Activated naive CD4-positive, alpha-beta T cell treated with anti-CD3 and anti-CD28 coated beads, Interleukin-2, amount 10 ng/mL, durations not matched to agents 7 days and 5 days (primary cell): ENCODE measurements around the gene ATG2B.

Experiments
- CTCF ChIA-PET: fragments of 350-600 bp; sonication (Branson Sonifier 250); formaldehyde crosslinking; loops from one replicate; lab custom pipeline; 2021; ENCODE audit warnings: antibody characterized with exemption; lab: Charles Lee
- DNase-seq: peaks from one replicate; pipeline ENCODE4 v3.0.0-alpha.2; 2020
- H3K27ac Mint-ChIP-seq: one replicate; pipeline ENCODE4 v1.8.0; 2021; ENCODE audit warnings: mild to moderate bottlenecking, moderate library complexity, mixed read lengths
- H3K27me3 Mint-ChIP-seq: one replicate; pipeline ENCODE4 v1.8.0; 2021; ENCODE audit warnings: mild to moderate bottlenecking, mixed read lengths
- H3K36me3 Mint-ChIP-seq: one replicate; pipeline ENCODE4 v1.8.0; 2021; ENCODE audit warnings: mixed read lengths
- H3K4me1 Mint-ChIP-seq: one replicate; pipeline ENCODE4 v1.8.0; 2021; ENCODE audit warnings: mixed read lengths
- H3K4me3 Mint-ChIP-seq: one replicate; pipeline ENCODE4 v1.8.0; 2021; ENCODE audit warnings: mild to moderate bottlenecking, moderate library complexity, mixed read lengths
- H3K9me3 Mint-ChIP-seq: one replicate; pipeline ENCODE4 v1.8.0; 2021; ENCODE audit warnings: mixed read lengths

Gene ATG2B

DNA sequence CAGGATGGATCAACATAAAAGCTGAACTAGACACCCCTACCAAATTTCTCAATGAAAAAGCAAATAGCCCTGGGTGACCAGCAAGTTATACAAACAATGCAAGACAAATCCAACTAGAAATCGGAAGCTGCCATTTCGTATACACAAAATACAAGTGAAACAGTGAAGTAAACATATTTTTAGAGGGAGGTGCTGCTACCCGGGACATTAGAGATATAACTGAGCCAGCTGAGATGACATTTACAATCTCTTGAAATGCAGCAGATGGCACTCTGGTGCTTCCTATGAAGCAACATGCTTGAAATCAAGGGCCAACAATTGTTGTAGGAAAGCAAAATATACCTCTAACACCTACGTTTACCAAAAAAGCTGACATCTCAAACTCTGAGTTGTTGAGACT is 81.7 kb downstream of the ATG2B start:
- CTCF ChIA-PET = interaction anchor here (1.0 kb wide), 1 partner anchor 9 kb away, joined by 3 read pairs; no protein-coding TSS in a partner anchor
- Mint-ChIP-seq H3K36me3 (peaks cover 7% of the 10 kb centered on the region), H3K4me1 (no peaks in the 10 kb centered on the region), H3K27ac (no peak overlapping the region), H3K27me3 (peaks cover 12% of the 10 kb centered on the region), H3K4me3 (no peak overlapping the region), H3K9me3 (peaks cover 12% of the 10 kb centered on the region)
- DNase-seq = no peak

GRCh38 chr14:96280104-96280503 is 83.0 kb downstream of the ATG2B start:
- H3K27ac Mint-ChIP-seq = no peak overlapping the region
- DNase-seq = no peak
- peaks cover 2% of the 10 kb centered on the region for H3K36me3 Mint-ChIP-seq
- CTCF ChIA-PET = no interaction called here
- no peaks in the 10 kb centered on the region for H3K4me1 Mint-ChIP-seq
- peaks cover 12% of the 10 kb centered on the region for H3K27me3 Mint-ChIP-seq
- H3K9me3 Mint-ChIP-seq = peaks cover 12% of the 10 kb centered on the region
- no peak overlapping the region for H3K4me3 Mint-ChIP-seq

GRCh38 chr14:96279564-96279963 is 83.6 kb downstream of the ATG2B start:
- peaks cover 12% of the 10 kb centered on the region for H3K9me3 Mint-ChIP-seq

DNA sequence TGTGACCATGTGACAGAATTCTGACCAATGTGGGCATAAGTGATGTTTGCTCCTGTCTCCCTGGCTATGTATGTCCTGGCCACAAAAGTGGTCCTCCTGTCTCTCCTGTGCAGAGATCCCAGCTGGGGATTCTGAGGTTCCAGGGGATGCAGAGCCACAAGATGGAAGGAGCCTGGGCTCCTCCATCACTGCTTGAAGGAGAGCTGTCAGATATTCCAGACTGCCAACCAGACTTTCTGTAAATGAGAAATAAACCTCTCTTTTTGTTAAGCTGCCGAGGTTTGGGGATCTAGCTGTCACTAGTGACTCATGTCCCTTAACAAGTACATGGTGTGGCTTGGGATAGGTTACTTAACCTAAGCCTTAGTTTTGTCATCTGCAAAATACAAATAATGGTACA is 85.3 kb downstream of the ATG2B start:
- DNase-seq = no peak
- CTCF ChIA-PET = no interaction called here
- peaks cover 21% of the 10 kb centered on the region for H3K27me3 Mint-ChIP-seq
- no peak overlapping the region for H3K4me3 Mint-ChIP-seq
- peaks cover 13% of the 10 kb centered on the region for H3K9me3 Mint-ChIP-seq
- H3K4me1 Mint-ChIP-seq = no peaks in the 10 kb centered on the region
- no peak overlapping the region for H3K27ac Mint-ChIP-seq
- H3K36me3 Mint-ChIP-seq = peaks cover 2% of the 10 kb centered on the region

More at GRCh38 chr14:96279564-96279963, 83.6 kb downstream of the ATG2B start:
- CTCF ChIA-PET = no interaction called here
- Mint-ChIP-seq H3K27me3 (peaks cover 17% of the 10 kb centered on the region), H3K4me3 (no peak overlapping the region), H3K36me3 (peaks cover 2% of the 10 kb centered on the region), H3K4me1 (no peaks in the 10 kb centered on the region), H3K27ac (no peak overlapping the region)
- no peak for DNase-seq

DNA sequence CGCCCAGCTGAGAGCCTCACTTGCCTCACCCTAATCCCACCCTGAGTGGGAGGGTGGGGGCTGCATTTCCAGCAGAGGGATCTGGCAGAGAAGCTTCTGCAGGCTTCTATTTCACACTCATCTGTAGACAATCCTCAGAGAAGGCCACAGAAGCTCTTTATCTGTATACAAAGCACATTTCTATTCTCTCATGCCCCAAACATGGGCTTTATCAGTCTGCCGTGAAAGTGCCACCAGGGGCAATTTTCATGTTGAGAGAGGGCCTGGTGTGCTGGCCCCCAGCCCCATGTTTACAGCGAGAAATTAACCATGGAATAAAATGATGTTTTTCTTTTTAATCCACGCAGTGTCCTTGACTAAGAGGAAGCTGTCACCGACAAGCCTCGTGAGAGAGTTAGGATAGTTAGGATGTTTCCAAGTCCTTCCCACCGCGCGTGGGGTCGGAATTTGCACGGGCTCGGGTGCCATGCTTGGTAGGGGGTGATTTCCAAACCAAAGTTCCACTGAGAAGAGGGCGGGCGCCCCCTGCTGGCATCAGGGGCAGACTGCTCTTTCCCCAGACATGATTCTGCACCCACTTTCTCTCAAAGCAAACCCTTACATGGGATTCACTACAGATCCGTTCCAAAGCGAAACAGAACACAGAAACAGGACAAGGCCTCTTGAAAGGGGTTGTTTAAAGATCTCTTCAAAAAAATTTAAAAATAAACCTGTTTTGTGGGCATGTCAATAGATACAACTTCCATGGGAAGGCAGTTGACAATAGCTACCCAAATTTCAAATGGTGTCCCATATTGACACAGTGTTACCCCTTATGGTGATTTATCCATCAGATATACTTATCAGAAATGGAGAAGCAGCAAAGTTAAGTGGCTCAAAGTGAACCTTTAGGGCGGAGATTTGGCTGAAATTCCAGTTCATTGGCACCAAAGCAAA is 87.7 kb downstream of the ATG2B start:
- Mint-ChIP-seq H3K4me3 (no peak overlapping the region), H3K36me3 (peaks cover 2% of the 10 kb centered on the region), H3K4me1 (no peaks in the 10 kb centered on the region), H3K9me3 (peaks cover 15% of the 10 kb centered on the region), H3K27ac (no peak overlapping the region), H3K27me3 (peaks cover 25% of the 10 kb centered on the region)
- CTCF ChIA-PET = interaction anchor here (0.6 to 7.7 kb wide), 9 partner anchors 10 to 219 kb away, joined by 3 to 98 read pairs (median 4); no protein-coding TSS in a partner anchor
- DNase-seq = peak; percentile 77

DNA sequence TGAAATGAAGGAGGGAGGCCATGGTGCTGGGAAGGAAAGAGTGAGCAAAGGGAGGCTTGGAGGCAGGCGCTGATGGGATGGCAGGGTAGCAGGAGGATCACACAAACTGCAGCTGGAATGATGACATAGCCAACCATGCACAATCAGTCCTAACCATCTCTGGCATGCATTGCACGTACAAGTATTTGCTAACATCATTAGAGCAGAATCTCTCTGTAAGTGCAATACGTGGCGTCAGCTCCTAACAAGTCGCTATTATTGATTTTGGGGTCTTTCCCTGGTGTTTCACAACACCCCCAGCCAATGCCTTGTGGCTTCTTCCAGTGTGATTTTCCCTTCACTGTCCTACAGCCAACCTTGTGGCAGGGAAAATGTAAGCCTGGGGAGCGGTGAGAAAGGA is 88.6 kb downstream of the ATG2B start:
- H3K4me3 Mint-ChIP-seq = no peak overlapping the region
- H3K36me3 Mint-ChIP-seq = no peaks in the 10 kb centered on the region
- H3K27ac Mint-ChIP-seq = no peak overlapping the region
- no peak for DNase-seq
- H3K4me1 Mint-ChIP-seq = no peaks in the 10 kb centered on the region
- peaks cover 15% of the 10 kb centered on the region for H3K9me3 Mint-ChIP-seq
- H3K27me3 Mint-ChIP-seq = peaks cover 25% of the 10 kb centered on the region
- CTCF ChIA-PET = interaction anchor here (0.8 to 7.7 kb wide), 7 partner anchors 9 to 219 kb away, joined by 3 to 98 read pairs (median 4); no protein-coding TSS in a partner anchor

DNA sequence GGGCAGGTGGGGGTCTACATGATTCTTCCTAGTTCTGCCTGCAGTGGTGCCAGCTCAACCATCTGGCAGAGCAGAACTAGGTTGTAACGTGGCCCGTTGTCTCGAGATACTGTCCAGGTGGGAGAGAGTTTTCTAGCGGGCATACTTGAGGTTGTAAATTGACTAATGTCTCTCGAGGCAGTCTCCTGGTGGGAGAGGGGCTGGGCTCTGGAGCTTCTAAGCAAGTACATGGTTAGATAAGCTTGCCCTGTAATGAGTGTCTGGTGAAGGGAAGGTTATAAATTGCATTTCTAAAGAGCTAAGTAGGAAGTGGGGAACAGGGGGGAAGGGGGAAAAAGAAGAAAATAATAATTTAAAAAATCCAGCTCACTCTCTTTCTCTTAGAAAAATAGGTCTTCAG is 89.0 kb downstream of the ATG2B start:
- CTCF ChIA-PET = interaction anchor here (0.7 to 7.7 kb wide), 5 partner anchors 11 to 217 kb away, joined by 3 to 98 read pairs (median 4); no protein-coding TSS in a partner anchor
- Mint-ChIP-seq H3K9me3 (peaks cover 12% of the 10 kb centered on the region), H3K4me3 (no peak overlapping the region), H3K27ac (no peak overlapping the region), H3K4me1 (no peaks in the 10 kb centered on the region), H3K27me3 (peaks cover 28% of the 10 kb centered on the region), H3K36me3 (no peaks in the 10 kb centered on the region)
- DNase-seq = no peak

GRCh38 chr14:96273629-96274028 is 89.5 kb downstream of the ATG2B start:
- H3K4me1 Mint-ChIP-seq = no peaks in the 10 kb centered on the region
- CTCF ChIA-PET = interaction anchor here (0.7 to 7.7 kb wide), 4 partner anchors 11 to 216 kb away, joined by 3 to 98 read pairs (median 4); no protein-coding TSS in a partner anchor
- no peak for DNase-seq
- H3K27ac Mint-ChIP-seq = no peak overlapping the region
- peaks cover 28% of the 10 kb centered on the region for H3K27me3 Mint-ChIP-seq
- no peaks in the 10 kb centered on the region for H3K36me3 Mint-ChIP-seq
- peaks cover 10% of the 10 kb centered on the region for H3K9me3 Mint-ChIP-seq
- H3K4me3 Mint-ChIP-seq = no peak overlapping the region

- no peak overlapping the region for H3K27ac Mint-ChIP-seq
- CTCF ChIA-PET = interaction anchor here (7.7 kb wide), 1 partner anchor 172 kb away, joined by 98 read pairs; no protein-coding TSS in a partner anchor
These were observed 90.2 kb downstream of the ATG2B start for GRCh38 chr14:96272777-96273473.

DNA sequence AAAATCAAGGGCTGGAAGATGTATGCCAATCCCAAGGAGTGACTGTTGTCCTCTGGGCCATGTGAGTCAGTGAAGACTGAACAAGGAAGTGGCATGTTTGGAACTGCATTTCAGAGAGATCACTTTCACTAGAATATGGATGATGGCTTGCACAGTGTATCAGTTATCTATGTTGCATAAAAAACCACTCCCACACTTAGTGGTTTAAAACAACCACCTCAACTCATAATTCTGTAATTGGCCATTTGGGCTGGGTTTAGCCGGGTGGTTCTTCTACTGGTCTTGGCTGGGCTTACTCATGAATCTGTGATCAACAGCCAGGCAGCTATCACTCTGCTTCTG is 91.7 kb downstream of the ATG2B start:
- Mint-ChIP-seq H3K4me3 (no peak overlapping the region), H3K9me3 (peaks cover 3% of the 10 kb centered on the region), H3K4me1 (no peaks in the 10 kb centered on the region), H3K27me3 (peaks cover 16% of the 10 kb centered on the region), H3K36me3 (no peaks in the 10 kb centered on the region), H3K27ac (no peak overlapping the region)
- DNase-seq = no peak
- CTCF ChIA-PET = interaction anchor here (7.7 kb wide), 1 partner anchor 171 kb away, joined by 98 read pairs; no protein-coding TSS in a partner anchor

More at GRCh38 chr14:96272777-96273473, 90.2 kb downstream of the ATG2B start:
- Mint-ChIP-seq H3K27me3 (peaks cover 28% of the 10 kb centered on the region), H3K36me3 (no peaks in the 10 kb centered on the region), H3K4me1 (no peaks in the 10 kb centered on the region), H3K4me3 (no peak overlapping the region), H3K9me3 (peaks cover 7% of the 10 kb centered on the region)
- DNase-seq = no peak

- peaks cover 16% of the 10 kb centered on the region for H3K27me3 Mint-ChIP-seq
- H3K36me3 Mint-ChIP-seq = no peaks in the 10 kb centered on the region
- H3K9me3 Mint-ChIP-seq = peaks cover 3% of the 10 kb centered on the region
- H3K4me3 Mint-ChIP-seq = no peak overlapping the region
- CTCF ChIA-PET = interaction anchor here (7.7 kb wide), 1 partner anchor 170 kb away, joined by 98 read pairs; no protein-coding TSS in a partner anchor
- DNase-seq = no peak
- no peak overlapping the region for H3K27ac Mint-ChIP-seq
- H3K4me1 Mint-ChIP-seq = no peaks in the 10 kb centered on the region
These were observed 92.3 kb downstream of the ATG2B start for GRCh38 chr14:96270565-96271420.

GRCh38 chr14:96269359-96269710 is 93.8 kb downstream of the ATG2B start:
- Mint-ChIP-seq H3K4me3 (no peak overlapping the region), H3K4me1 (no peaks in the 10 kb centered on the region), H3K9me3 (peaks cover 3% of the 10 kb centered on the region), H3K36me3 (no peaks in the 10 kb centered on the region), H3K27ac (no peak overlapping the region), H3K27me3 (peaks cover 9% of the 10 kb centered on the region)
- no peak for DNase-seq
- CTCF ChIA-PET = no interaction called here

GRCh38 chr14:96268431-96269358 is 94.4 kb downstream of the ATG2B start:
- Mint-ChIP-seq H3K27me3 (peaks cover 7% of the 10 kb centered on the region), H3K36me3 (no peaks in the 10 kb centered on the region), H3K27ac (no peak overlapping the region), H3K4me3 (no peak overlapping the region), H3K9me3 (peaks cover 3% of the 10 kb centered on the region), H3K4me1 (no peaks in the 10 kb centered on the region)
- DNase-seq = no peak
- CTCF ChIA-PET = no interaction called here
